Hepatocyte (in vitro differentiated cells): ENCODE data around the gene ZNF644. TPM values are rescaled to one million over a fixed set of nuclear protein-coding genes. Genes with fewer than 3 reads are reported as not detected.

Experiments used
- DNase-seq: peaks from one replicate; pipeline ENCODE4 v3.0.0-alpha.2; 2016; ENCODE audit warnings: low spot score
- H2AFZ ChIP-seq: fragments of 200-600 bp; sonication (generic); 2 replicates; pipeline ENCODE4 v1.6.0; 2016; ENCODE audit warnings: antibody characterized with exemption, mild to moderate bottlenecking
- H3K27ac ChIP-seq: fragments of 200-600 bp; sonication (generic); 2 replicates; pipeline ENCODE4 v1.5.1; 2016; ENCODE audit warnings: mild to moderate bottlenecking
- H3K27me3 ChIP-seq: fragments of 200-600 bp; sonication (generic); 2 replicates; pipeline ENCODE4 v1.6.1; 2016
- H3K36me3 ChIP-seq: fragments of 200-600 bp; sonication (generic); replicated peaks from 2 replicates; pipeline ENCODE4 v1.5.1; 2016; ENCODE audit warnings: low read depth; ENCODE audit not compliant: insufficient read depth
- H3K4me1 ChIP-seq: fragments of 200-600 bp; sonication (generic); 2 replicates; pipeline ENCODE4 v1.5.1; 2016; ENCODE audit warnings: mild to moderate bottlenecking, moderate library complexity; ENCODE audit not compliant: insufficient read depth
- H3K4me2 ChIP-seq: fragments of 200-600 bp; sonication (generic); 2 replicates; pipeline ENCODE4 v1.6.0; 2016
- H3K4me3 ChIP-seq: fragments of 200-600 bp; sonication (generic); 2 replicates; pipeline ENCODE4 v1.5.1; 2016; ENCODE audit warnings: mild to moderate bottlenecking
- H3K79me2 ChIP-seq: fragments of 200-600 bp; sonication (generic); 2 replicates; pipeline ENCODE4 v1.6.0; 2017; ENCODE audit warnings: mild to moderate bottlenecking
- H3K9me2 ChIP-seq: fragments of 200-600 bp; sonication (generic); replicated peaks from 2 replicates; pipeline ENCODE4 v1.6.0; 2017; ENCODE audit warnings: mild to moderate bottlenecking; ENCODE audit not compliant: insufficient read depth
- H3K9me3 ChIP-seq: fragments of 200-600 bp; sonication (generic); 2 replicates; pipeline ENCODE4 v1.5.1; 2016; ENCODE audit warnings: low read depth, mild to moderate bottlenecking
- H4K20me1 ChIP-seq: fragments of 200-600 bp; sonication (generic); 2 replicates; pipeline ENCODE4 v1.6.0; 2016; ENCODE audit warnings: mild to moderate bottlenecking; ENCODE audit not compliant: insufficient read depth, poor library complexity, severe bottlenecking
- EZH2 ChIP-seq: fragments of 200-600 bp; sonication (generic); IDR thresholded peaks from 2 replicates; pipeline ENCODE4 v1.6.1; 2016; ENCODE audit warnings: antibody characterized with exemption, mild to moderate bottlenecking, borderline replicate concordance
- EZH2phosphoT487 ChIP-seq: fragments of 200-600 bp; sonication (generic); IDR thresholded peaks from one replicate; pipeline ENCODE4 v1.6.1; 2018; ENCODE audit warnings: antibody characterized with exemption, mild to moderate bottlenecking, low read depth, moderate library complexity; ENCODE audit not compliant: unreplicated experiment, severe bottlenecking
- WGBS: methylation state at CpG from one replicate; pipeline ENCODE4 v1.1.6; 2016; ENCODE audit warnings: low lambda C conversion rate; ENCODE audit errors: missing lambda C conversion rate; 5-methylcytosine and 5-hydroxymethylcytosine counted together
- polyA plus RNA-seq: library from polyadenylated mRNA; unstranded; fragments of >200 nt; fragmentation: Nextera tagmentation; extraction: Ambion mirVana; gene quantifications from 2 replicates; pipeline ENCODE4 v1.2.1, GENCODE V29; 2016
- total RNA-seq: library from RNA; depleted of rRNA; stranded (reverse); fragments of >200 nt; gene quantifications from 2 replicates; pipeline ENCODE4 v1.2.3, GENCODE V29; 2014
- TF ChIP-seq, protein P1 (sequence below): fragments of 200-600 bp; sonication (generic); IDR thresholded peaks from 2 replicates; pipeline ENCODE4 v1.5.1; 2016; ENCODE audit warnings: antibody characterized with exemption, mild to moderate bottlenecking; ENCODE audit not compliant: poor library complexity

ZNF644 gene
- total and polyA plus RNA-seq, 2 experiments from 2014 or later = 39.8 to 78.7 TPM

DNA sequence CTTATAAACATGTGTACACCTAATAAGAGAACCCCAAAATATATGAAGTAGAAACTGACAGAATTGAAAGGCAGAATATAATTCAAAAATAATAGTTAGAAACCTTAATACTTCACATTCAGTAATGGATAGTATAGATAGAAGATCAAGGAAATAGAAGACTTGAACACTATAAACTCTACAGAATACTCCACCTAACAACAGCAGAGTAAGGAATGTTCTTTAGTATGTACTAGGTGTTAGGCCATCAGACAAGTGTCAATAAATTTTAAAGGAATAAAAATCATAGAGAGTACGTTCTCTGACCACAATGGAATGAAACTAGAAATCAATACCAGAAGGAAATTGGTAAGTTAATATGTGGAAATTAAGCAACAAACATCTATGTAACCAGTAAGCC is 16.6 kb downstream of the ZNF644 start:
- Histone ChIP-seq H3K27ac (no peak overlapping the region), H3K4me1 (no peaks in the 10 kb centered on the region), H3K9me3 (no peaks in the 10 kb centered on the region), H4K20me1 (peaks cover 42% of the 10 kb centered on the region), H3K27me3 (no peaks in the 10 kb centered on the region), H3K79me2 (peaks cover 90% of the 10 kb centered on the region), H3K4me2 (no peak overlapping the region), H3K36me3 (no peaks in the 10 kb centered on the region), H3K4me3 (no peak overlapping the region), H3K9me2 (no peaks in the 10 kb centered on the region), H2AFZ (no peak overlapping the region)
- TF ChIP-seq EZH2phosphoT487 = no peak
- TF ChIP-seq, protein P1, sequence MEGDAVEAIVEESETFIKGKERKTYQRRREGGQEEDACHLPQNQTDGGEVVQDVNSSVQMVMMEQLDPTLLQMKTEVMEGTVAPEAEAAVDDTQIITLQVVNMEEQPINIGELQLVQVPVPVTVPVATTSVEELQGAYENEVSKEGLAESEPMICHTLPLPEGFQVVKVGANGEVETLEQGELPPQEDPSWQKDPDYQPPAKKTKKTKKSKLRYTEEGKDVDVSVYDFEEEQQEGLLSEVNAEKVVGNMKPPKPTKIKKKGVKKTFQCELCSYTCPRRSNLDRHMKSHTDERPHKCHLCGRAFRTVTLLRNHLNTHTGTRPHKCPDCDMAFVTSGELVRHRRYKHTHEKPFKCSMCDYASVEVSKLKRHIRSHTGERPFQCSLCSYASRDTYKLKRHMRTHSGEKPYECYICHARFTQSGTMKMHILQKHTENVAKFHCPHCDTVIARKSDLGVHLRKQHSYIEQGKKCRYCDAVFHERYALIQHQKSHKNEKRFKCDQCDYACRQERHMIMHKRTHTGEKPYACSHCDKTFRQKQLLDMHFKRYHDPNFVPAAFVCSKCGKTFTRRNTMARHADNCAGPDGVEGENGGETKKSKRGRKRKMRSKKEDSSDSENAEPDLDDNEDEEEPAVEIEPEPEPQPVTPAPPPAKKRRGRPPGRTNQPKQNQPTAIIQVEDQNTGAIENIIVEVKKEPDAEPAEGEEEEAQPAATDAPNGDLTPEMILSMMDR = no peak
- TF ChIP-seq EZH2 = no peak
- no peak for DNase-seq
- WGBS = 93% methylated on average over 1 of the region's 1 CpG

DNA sequence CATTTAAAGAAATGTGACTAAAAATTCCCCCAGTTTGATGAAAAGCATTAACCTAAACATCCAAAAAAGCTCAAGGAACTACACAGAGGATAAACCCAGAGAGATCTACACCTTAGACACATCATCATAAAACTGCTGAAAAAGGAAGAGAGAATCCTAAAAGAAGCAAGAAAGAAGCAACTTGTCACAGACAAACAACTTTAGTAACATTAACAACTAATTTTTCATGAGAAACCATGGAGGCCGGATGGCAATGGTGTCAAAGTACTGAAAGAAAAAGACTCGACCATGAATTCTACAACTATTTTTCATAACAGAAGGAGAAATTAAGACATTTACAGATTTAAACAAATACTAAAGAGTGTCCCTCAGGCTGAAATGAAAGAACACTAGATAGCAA is 17.7 kb downstream of the ZNF644 start:
- TF ChIP-seq EZH2 = no peak
- TF ChIP-seq, protein P1 = no peak
- no peak for TF ChIP-seq EZH2phosphoT487
- no peaks in the 10 kb centered on the region for H3K27me3 ChIP-seq
- no peaks in the 10 kb centered on the region for H3K4me1 ChIP-seq
- H3K36me3 ChIP-seq = no peaks in the 10 kb centered on the region
- H2AFZ ChIP-seq = no peak overlapping the region
- H3K27ac ChIP-seq = no peak overlapping the region
- H4K20me1 ChIP-seq = peaks cover 37% of the 10 kb centered on the region
- 91% methylated on average over 2 of the region's 2 CpGs for WGBS
- H3K4me2 ChIP-seq = no peak overlapping the region
- no peaks in the 10 kb centered on the region for H3K9me3 ChIP-seq
- peaks cover 89% of the 10 kb centered on the region for H3K79me2 ChIP-seq
- H3K4me3 ChIP-seq = no peak overlapping the region
- no peak for DNase-seq
- H3K9me2 ChIP-seq = no peaks in the 10 kb centered on the region

- H3K27me3 ChIP-seq = no peaks in the 10 kb centered on the region
- H3K36me3 ChIP-seq = no peaks in the 10 kb centered on the region
- H4K20me1 ChIP-seq = peaks cover 48% of the 10 kb centered on the region
- no peak overlapping the region for H3K4me2 ChIP-seq
- no peak overlapping the region for H2AFZ ChIP-seq
- H3K9me3 ChIP-seq = no peaks in the 10 kb centered on the region
- H3K79me2 ChIP-seq = peaks cover 94% of the 10 kb centered on the region
- H3K27ac ChIP-seq = no peak overlapping the region
- no peak for TF ChIP-seq EZH2phosphoT487
- no peak for TF ChIP-seq EZH2
- TF ChIP-seq, protein P1 = no peak
- H3K9me2 ChIP-seq = no peaks in the 10 kb centered on the region
- H3K4me1 ChIP-seq = no peaks in the 10 kb centered on the region
- no peak for DNase-seq
- 94% methylated on average over 2 of the region's 2 CpGs for WGBS
- no peak overlapping the region for H3K4me3 ChIP-seq
Measured at GRCh38 chr1:90996742-90997413, 25.0 kb downstream of the ZNF644 start.
